Liver (tissue), 9 donors: Measurements from ENCODE around the gene GORAB. TPM values are rescaled to one million over a fixed set of nuclear protein-coding genes. Genes with fewer than 3 reads are reported as not detected.

ENCODE experiments used
- DNase-seq: peaks from one replicate; pipeline ENCODE4 v3.0.0-alpha.2; 2017; ENCODE audit warnings: low spot score
- H3K27ac ChIP-seq, 2 donors: one replicate each; pipeline ENCODE4 v1.7.0; 2013; ENCODE audit warnings: inconsistent platforms in 2 of 2, low read length in 2 of 2, control low read depth in 1 of 2, low read depth in 1 of 2, mild to moderate bottlenecking in 1 of 2
- H3K27me3 ChIP-seq, 4 donors: one replicate each; pipeline versions ENCODE4 v1.6.1 to v1.7.0; 2013; ENCODE audit warnings: low read length in 3 of 4, inconsistent platforms in 1 of 4, mild to moderate bottlenecking in 1 of 4, moderate library complexity in 1 of 4; ENCODE audit not compliant: control insufficient read depth in 4 of 4, insufficient read depth in 4 of 4
- H3K36me3 ChIP-seq, 4 donors: one replicate each; pipeline versions ENCODE4 v1.6.1 to v1.7.0; 2013; ENCODE audit warnings: low read length in 3 of 4, mild to moderate bottlenecking in 3 of 4, low read depth in 1 of 4, moderate library complexity in 1 of 4; ENCODE audit not compliant: control insufficient read depth in 4 of 4, insufficient read depth in 3 of 4
- H3K4me1 ChIP-seq, 4 donors: one replicate each; pipeline versions ENCODE4 v1.6.1 to v1.7.0; 2013; ENCODE audit warnings: low read length in 3 of 4, mild to moderate bottlenecking in 3 of 4, moderate library complexity in 1 of 4; ENCODE audit not compliant: control insufficient read depth in 4 of 4, insufficient read depth in 4 of 4
- H3K4me3 ChIP-seq, 3 donors: one replicate each; pipeline versions ENCODE4 v1.6.1 to v1.7.0; 2013; ENCODE audit warnings: low read length in 3 of 3, control low read depth in 1 of 3, low read depth in 1 of 3, mild to moderate bottlenecking in 1 of 3
- H3K9ac ChIP-seq, 2 donors: one replicate each; pipeline ENCODE4 v1.7.0; 2013; ENCODE audit warnings: low read length in 2 of 2, mild to moderate bottlenecking in 2 of 2, moderate library complexity in 2 of 2, control low read depth in 1 of 2, low read depth in 1 of 2
- H3K9me3 ChIP-seq, 4 donors: one replicate each; pipeline versions ENCODE4 v1.6.1 to v1.7.0; 2013; ENCODE audit warnings: low read length in 3 of 4; ENCODE audit not compliant: control insufficient read depth in 4 of 4
- EGR1 ChIP-seq, 2 donors: IDR thresholded peaks; 2 replicates each; pipeline ENCODE4 v1.6.1; 2016 to 2018; ENCODE audit warnings: antibody characterized with exemption in 2 of 2, low read depth in 2 of 2
- FOXA1 ChIP-seq: IDR thresholded peaks from 2 replicates; pipeline ENCODE4 v1.6.1; 2016; ENCODE audit warnings: antibody characterized with exemption
- FOXA2 ChIP-seq: IDR thresholded peaks from 2 replicates; pipeline ENCODE4 v1.6.1; 2016; ENCODE audit warnings: antibody characterized with exemption
- HNF4G ChIP-seq: IDR thresholded peaks from 2 replicates; pipeline ENCODE4 v1.6.1; 2016; ENCODE audit warnings: antibody characterized with exemption
- JUND ChIP-seq, 2 donors: IDR thresholded peaks; 2 replicates each; pipeline ENCODE4 v1.6.1; 2016; ENCODE audit warnings: antibody characterized with exemption in 2 of 2
- NR2F2 ChIP-seq: IDR thresholded peaks from 2 replicates; pipeline ENCODE4 v1.6.1; 2016; ENCODE audit warnings: antibody characterized with exemption
- RXRA ChIP-seq, 2 donors: IDR thresholded peaks; 2 replicates each; pipeline ENCODE4 v1.6.1; 2017 to 2018; ENCODE audit warnings: antibody characterized with exemption in 2 of 2, mild to moderate bottlenecking in 1 of 2
- SP1 ChIP-seq: IDR thresholded peaks from 2 replicates; pipeline ENCODE4 v1.6.1; 2018; ENCODE audit warnings: antibody characterized with exemption, mild to moderate bottlenecking
- TAF1 ChIP-seq: conservative IDR thresholded peaks from 2 replicates; pipeline ENCODE4 v1.6.1; 2016; ENCODE audit warnings: antibody characterized with exemption, mild to moderate bottlenecking
- YY1 ChIP-seq: IDR thresholded peaks from 2 replicates; pipeline ENCODE4 v1.6.1; 2016; ENCODE audit warnings: antibody characterized with exemption, mild to moderate bottlenecking
- WGBS: extraction: QIAGEN DNeasy Blood & Tissue Kit; methylation state at CpG from one replicate; pipeline ENCODE4 v1.1.7; 2013; 5-methylcytosine and 5-hydroxymethylcytosine counted together
- polyA plus RNA-seq, 2 donors: library from polyadenylated mRNA; stranded (reverse) in 1 of 2; unstranded in 1 of 2; fragments of 200-250 nt in 1 of 2; fragments of >200 nt in 1 of 2; fragmentation: Nextera tagmentation in 1 of 2; extraction: Ambion mirVana in 1 of 2; gene quantifications; one replicate each; pipeline versions ENCODE4 v1.2.1 to v1.2.3, GENCODE V29; 2013 to 2015
- total RNA-seq, 2 donors: library from RNA; depleted of rRNA; stranded (reverse); fragments of >200 nt; gene quantifications; one replicate each; pipeline ENCODE4 v1.2.3, GENCODE V29; 2014
- TF ChIP-seq, protein P1 (sequence below): fragments of 150-350 bp; IDR thresholded peaks from 2 replicates; pipeline ENCODE4 v1.5.1; 2017; ENCODE audit warnings: improper control_type of control experiment, low read depth, low read length; ENCODE audit not compliant: missing input control
- TF ChIP-seq, protein P2 (sequence below): IDR thresholded peaks from 2 replicates; pipeline ENCODE4 v1.6.1; 2016; ENCODE audit warnings: antibody characterized with exemption
- TF ChIP-seq, protein P3 (sequence below): IDR thresholded peaks from 2 replicates; pipeline ENCODE4 v1.6.1; 2016; ENCODE audit warnings: antibody characterized with exemption
- TF ChIP-seq, protein P4 (sequence below): IDR thresholded peaks from 2 replicates; pipeline ENCODE4 v1.6.1; 2016; ENCODE audit warnings: antibody characterized with exemption
- donor health status: healthy.
- donor health status: healthy.
- donor health status: healthy.
- donor health status: healthy.
- donor health status: healthy.

GORAB gene
- total and polyA plus RNA-seq, 4 donors, result 4.0 to 11.1 (median 8.7) TPM

DNA sequence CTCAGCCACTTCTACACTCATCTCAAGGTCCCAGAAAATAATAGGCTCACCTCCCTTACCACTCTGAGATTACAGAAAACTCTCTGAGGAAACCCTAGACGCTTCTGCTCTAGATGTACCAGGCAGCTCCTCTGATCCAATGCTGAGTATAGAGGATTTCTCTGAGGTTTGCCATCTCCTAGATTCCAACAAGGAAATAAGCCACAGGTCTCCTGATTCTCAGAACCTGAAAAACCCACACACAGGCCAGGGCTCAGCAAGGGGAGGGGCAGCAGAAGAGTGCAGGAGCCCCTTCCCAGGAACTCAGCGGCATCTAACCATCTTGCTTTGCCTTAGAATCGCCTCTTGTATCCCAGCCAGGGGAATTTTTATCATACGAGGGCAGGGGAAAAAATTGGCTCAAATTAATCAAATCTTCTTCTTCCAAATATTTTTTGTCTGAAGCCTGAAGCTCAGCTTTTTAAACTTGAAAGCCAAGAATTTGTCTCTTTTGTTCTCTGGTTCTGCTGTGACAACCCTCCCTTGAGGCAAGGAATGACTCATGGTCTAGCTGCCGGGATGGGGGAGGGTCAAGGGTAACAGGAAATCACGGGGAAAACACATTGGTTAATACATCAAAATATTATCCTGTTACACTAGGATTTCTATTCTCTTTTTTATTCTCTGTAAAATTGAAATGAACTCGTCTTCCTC, 30.8 kb downstream of the GORAB start:
- no peak for TF ChIP-seq YY1
- TF ChIP-seq HNF4G, result no peak
- TF ChIP-seq, protein P1, sequence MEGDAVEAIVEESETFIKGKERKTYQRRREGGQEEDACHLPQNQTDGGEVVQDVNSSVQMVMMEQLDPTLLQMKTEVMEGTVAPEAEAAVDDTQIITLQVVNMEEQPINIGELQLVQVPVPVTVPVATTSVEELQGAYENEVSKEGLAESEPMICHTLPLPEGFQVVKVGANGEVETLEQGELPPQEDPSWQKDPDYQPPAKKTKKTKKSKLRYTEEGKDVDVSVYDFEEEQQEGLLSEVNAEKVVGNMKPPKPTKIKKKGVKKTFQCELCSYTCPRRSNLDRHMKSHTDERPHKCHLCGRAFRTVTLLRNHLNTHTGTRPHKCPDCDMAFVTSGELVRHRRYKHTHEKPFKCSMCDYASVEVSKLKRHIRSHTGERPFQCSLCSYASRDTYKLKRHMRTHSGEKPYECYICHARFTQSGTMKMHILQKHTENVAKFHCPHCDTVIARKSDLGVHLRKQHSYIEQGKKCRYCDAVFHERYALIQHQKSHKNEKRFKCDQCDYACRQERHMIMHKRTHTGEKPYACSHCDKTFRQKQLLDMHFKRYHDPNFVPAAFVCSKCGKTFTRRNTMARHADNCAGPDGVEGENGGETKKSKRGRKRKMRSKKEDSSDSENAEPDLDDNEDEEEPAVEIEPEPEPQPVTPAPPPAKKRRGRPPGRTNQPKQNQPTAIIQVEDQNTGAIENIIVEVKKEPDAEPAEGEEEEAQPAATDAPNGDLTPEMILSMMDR, result no peak
- TF ChIP-seq, protein P2, sequence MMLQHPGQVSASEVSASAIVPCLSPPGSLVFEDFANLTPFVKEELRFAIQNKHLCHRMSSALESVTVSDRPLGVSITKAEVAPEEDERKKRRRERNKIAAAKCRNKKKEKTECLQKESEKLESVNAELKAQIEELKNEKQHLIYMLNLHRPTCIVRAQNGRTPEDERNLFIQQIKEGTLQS, result no peak
- no peak for TF ChIP-seq FOXA2
- TF ChIP-seq FOXA1, result no peak
- TF ChIP-seq SP1, result no peak
- TF ChIP-seq, protein P3, sequence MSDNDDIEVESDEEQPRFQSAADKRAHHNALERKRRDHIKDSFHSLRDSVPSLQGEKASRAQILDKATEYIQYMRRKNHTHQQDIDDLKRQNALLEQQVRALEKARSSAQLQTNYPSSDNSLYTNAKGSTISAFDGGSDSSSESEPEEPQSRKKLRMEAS, result no peak
- peak; percentile 82 to 83 for TF ChIP-seq JUND (IDR thresholded peaks at IDR 0.05)
- H3K27ac ChIP-seq, result no peak overlapping the region
- 59% methylated on average over 7 of the region's 7 CpGs for WGBS
- no peak for DNase-seq
- H3K9me3 ChIP-seq, result peaks cover 6 to 10% (median 10%) of the 10 kb centered on the region in 4 donors
- no peaks in the 10 kb centered on the region for H3K4me1 ChIP-seq
- no peaks in the 10 kb centered on the region for H3K27me3 ChIP-seq
- no peak overlapping the region for H3K4me3 ChIP-seq
- peaks cover 0 to 2% (median 0%) of the 10 kb centered on the region in 4 donors for H3K36me3 ChIP-seq
- no peak overlapping the region for H3K9ac ChIP-seq

DNA sequence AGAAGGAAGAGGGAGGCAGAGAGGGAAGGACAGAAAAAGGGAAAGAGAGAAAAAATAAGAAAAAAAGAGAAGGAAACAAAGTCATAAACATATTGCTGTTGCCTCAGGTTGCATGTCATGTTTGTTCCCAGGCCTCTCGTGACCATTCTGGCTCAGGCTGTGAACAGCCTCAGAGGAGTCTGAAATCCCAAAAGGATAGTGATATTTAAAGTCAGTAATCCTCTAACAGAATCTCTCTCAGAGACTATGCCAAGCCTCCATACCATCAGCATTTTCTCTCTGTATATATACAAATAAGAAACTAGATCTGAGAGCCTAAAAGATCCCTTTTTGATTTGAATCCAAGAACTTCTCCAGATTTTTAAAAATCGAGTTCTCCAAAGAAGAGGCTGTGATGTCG, 35.2 kb downstream of the GORAB start:
- no peak for DNase-seq
- H3K4me3 ChIP-seq, result no peak overlapping the region
- no peak overlapping the region for H3K27ac ChIP-seq
- no peaks in the 10 kb centered on the region for H3K4me1 ChIP-seq
- H3K36me3 ChIP-seq, result no peaks in the 10 kb centered on the region
- TF ChIP-seq, protein P4, sequence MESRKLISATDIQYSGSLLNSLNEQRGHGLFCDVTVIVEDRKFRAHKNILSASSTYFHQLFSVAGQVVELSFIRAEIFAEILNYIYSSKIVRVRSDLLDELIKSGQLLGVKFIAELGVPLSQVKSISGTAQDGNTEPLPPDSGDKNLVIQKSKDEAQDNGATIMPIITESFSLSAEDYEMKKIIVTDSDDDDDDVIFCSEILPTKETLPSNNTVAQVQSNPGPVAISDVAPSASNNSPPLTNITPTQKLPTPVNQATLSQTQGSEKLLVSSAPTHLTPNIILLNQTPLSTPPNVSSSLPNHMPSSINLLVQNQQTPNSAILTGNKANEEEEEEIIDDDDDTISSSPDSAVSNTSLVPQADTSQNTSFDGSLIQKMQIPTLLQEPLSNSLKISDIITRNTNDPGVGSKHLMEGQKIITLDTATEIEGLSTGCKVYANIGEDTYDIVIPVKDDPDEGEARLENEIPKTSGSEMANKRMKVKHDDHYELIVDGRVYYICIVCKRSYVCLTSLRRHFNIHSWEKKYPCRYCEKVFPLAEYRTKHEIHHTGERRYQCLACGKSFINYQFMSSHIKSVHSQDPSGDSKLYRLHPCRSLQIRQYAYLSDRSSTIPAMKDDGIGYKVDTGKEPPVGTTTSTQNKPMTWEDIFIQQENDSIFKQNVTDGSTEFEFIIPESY, result no peak
- TF ChIP-seq TAF1 (no peak), HNF4G (no peak), FOXA1 (no peak), FOXA2 (no peak), NR2F2 (no peak), RXRA (IDR thresholded peaks at IDR 0.05) (no peak), EGR1 (IDR thresholded peaks at IDR 0.05; ENCODE audit: low read depth in 2 of 2) (no peak)
- TF ChIP-seq, protein P1, result no peak
- TF ChIP-seq, protein P2, result no peak
- WGBS, result 81% methylated on average over 3 of the region's 3 CpGs
- no peak overlapping the region for H3K9ac ChIP-seq
- no peaks in the 10 kb centered on the region for H3K27me3 ChIP-seq
- H3K9me3 ChIP-seq, result no peaks in the 10 kb centered on the region
